HG03097 (cell line): ENCODE results near the gene KLHL12.
"Not testable (repeated sequence)": the region's sequence is repeated elsewhere in the genome, so short reads cannot be mapped to it uniquely, and the experiment has no call there.

Experiments
- ATAC-seq: cut with Tn5 transposase; IDR thresholded peaks from one replicate; pipeline ENCODE4 v1.9.1; 2021; ENCODE audit not compliant: unreplicated experiment, low FRiP score

Gene KLHL12

GRCh38 chr1:202952099-202952498, 25.1 kb upstream of the KLHL12 start:
- no peak for ATAC-seq

GRCh38 chr1:202951437-202951836, 24.4 kb upstream of the KLHL12 start:
- no peak for ATAC-seq

DNA sequence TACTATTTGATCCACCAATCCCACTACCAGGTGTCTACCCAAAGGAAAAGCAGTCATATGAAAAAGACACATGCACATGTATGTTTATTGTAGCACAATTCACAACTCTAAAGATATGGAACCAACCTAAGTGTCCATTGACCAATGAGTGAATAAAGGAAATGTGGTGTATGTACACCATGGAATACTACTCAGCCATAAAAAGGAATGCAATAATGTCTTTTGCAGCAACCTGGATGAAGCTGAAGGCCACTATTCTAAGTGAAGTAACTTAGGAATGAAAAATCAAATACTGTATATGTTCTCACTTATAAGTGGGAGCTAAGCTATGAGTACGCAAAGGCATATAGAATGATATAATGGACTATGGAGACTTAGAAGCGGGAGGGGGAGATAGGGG, 18.4 kb upstream of the KLHL12 start:
- no peak for ATAC-seq

GRCh38 chr1:202944438-202944921, 17.4 kb upstream of the KLHL12 start:
- no peak for ATAC-seq

DNA sequence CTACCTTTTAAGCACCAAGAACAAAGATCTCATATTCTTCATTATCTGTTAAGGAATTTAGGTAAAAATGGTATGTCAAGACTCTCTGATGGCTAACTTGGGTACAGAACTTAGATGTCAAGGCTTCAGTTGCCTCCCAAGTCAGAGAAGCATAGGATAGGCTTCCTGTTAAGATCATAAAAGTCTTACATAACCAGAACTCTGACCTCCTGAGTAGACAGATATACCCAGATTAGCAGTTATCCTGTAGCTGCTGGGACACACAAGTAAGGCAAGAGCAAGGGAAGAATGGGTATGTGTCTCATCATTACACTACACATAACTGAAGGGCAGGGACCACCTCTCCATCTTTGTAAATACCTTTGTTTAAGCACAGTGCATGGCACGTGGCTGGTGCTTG, 15.4 kb upstream of the KLHL12 start:
- no peak for ATAC-seq

DNA sequence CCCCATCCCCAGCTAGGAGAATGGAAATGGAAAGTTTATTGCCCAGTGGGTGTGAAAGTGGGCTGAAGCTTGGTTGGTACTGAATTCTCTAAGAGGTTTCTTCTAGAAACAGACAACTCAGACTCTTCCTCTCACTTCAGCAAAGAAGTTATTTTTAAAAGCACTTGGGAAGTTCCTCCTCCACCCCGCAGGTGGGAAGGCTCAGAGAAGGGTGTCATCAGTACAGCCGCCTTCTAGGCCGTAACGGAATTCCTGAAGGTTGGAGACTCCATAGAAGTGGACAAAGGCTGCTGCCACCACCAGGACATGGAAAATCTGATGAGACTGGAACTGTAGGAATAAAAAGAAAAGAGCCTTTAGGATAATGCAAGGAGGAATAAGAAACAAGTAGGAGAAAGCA, 14.3 kb upstream of the KLHL12 start:
- no peak for ATAC-seq

GRCh38 chr1:202940561-202940960, 13.5 kb upstream of the KLHL12 start:
- no peak for ATAC-seq

GRCh38 chr1:202938287-202938925, 11.4 kb upstream of the KLHL12 start:
- no peak for ATAC-seq

GRCh38 chr1:202936409-202936808, 9.4 kb upstream of the KLHL12 start:
- not testable (repeated sequence) for ATAC-seq

DNA sequence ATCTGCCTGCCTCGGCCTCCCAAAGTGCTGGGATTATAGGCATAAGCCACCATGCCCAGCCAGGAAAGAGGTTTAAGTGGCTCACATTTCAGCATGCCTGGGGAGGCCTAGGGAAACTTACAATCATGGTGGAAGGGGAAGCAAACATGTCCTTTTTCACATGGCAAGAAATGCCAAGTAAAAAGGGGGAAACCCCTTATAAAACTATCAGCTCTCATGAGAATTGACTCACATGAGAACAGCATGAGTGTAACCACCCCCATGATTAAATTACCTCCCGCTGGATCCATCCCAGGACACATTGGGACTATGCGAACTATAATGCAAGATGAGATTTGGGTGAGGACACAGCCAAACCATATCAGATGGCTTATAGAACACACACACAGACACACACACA, 8.8 kb upstream of the KLHL12 start:
- ATAC-seq = no peak

DNA sequence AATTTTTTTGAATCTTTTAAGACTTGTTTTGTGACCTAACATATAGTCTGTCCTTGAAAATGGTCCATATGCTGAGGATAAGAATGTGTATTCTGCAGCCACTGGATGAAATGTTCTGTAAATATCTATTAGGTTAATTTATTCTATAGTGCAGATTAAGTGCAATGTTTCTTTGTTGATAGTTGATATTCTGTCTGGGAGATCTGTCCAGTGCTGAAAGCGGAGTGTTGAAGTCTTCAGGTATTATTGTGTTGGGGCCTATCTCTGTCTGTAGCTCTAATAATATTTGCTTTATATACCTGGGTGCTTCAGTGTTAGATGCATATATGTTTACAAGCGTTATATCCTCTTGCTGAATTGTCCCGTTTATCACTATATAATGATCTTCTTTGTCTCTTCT, 7.7 kb upstream of the KLHL12 start:
- ATAC-seq = no peak

- ATAC-seq = no peak
Observed at GRCh38 chr1:202932476-202932875, 5.4 kb upstream of the KLHL12 start.

DNA sequence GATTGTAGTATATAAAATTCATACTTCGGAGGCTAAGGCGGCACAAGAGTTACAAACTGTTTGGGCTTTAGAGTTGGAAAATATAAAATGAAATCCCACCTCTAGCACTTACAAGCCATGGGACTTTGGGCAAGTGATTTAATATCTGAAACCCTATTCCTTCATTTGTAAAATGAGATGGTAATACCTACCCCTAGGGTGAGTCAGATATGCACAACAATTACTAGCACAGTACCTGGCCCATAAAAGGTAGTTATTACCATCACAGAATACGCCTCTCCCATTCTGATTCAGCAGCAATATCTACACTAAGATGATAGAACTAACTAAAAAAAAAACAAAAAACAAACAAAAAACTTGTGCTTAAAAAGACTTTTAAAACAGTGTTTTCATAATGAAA, 3.5 kb downstream of the KLHL12 start:
- ATAC-seq = no peak

DNA sequence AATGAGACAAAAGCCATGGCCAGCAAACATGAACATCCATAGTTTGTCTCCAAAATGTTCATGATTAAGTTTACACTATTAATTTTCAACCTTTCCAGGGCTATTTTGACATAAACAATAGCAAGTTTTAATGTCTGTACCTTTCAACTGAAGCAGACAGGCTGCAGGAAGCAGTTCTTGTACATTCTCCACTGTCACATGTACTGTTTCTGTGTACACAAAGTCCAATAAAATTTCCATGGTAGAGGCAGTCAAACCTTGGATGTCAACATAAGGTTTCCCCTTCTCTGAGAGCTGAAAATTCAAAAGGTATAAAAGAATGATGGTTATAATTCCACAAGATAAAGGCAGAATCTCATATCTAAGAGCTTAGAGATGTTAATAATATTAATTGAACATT, 7.4 kb downstream of the KLHL12 start:
- no peak for ATAC-seq

DNA sequence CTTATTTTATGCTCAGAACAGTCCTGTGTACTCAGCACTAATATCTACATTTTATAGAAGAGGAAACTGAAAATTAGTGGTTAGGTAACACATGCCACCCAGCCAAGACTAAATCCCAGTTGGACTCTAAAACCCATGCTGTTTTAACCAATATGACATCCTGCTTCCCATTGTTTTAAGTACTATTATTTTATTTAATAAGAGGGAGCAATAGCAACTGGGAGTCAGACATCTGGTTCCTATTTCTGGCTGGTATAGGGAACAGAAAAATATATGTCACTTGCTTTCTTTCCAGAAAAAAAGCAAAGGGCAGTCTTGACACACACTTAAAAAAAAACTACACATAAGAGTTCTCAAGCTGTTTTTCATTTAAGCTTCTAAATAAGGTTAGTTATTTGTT, 11.9 kb downstream of the KLHL12 start:
- no peak for ATAC-seq

DNA sequence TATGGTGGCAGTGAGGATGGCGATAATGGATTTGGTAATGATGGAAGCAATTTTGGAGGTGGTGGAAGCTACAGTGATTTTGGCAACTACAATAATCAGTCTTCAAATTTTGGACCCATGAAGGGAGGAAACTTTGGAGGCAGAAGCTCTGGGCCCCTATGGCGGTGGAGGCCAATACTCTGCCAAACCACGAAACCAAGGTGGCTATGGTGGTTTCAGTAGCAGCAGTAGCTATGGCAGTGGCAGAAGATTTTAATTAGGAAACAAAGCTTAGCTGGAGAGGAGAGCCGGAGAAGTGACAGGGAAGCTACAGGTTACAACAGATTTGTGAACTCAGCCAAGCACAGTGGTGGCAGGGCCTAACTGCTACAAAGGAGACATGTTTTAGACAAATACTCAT, 14.6 kb downstream of the KLHL12 start:
- not testable (repeated sequence) for ATAC-seq

GRCh38 chr1:202909494-202909893, 17.5 kb downstream of the KLHL12 start:
- no peak for ATAC-seq

DNA sequence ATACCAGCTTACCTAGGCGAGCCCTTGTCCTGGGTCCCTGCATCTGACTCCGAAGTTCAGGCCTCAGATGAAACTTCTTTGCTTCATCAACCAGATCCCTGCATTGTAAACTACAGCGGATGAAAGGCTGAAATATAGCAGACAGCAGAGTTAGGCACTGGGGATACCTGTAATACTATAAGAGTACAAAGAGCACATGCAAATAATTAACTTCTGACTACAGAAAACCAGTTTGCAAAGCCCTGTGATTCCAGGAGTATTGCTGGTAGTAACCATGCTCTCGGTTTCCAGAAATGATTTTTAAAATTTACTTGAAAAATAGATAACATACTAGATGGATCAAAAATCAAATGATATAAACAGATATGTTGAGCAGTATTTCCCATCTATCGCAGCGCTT, 18.0 kb downstream of the KLHL12 start:
- ATAC-seq = no peak

GRCh38 chr1:202905331-202905730, 21.7 kb downstream of the KLHL12 start:
- no peak for ATAC-seq

GRCh38 chr1:202903808-202904207, 23.2 kb downstream of the KLHL12 start:
- not testable (repeated sequence) for ATAC-seq

GRCh38 chr1:202901555-202901954, 25.5 kb downstream of the KLHL12 start:
- ATAC-seq = no peak

DNA sequence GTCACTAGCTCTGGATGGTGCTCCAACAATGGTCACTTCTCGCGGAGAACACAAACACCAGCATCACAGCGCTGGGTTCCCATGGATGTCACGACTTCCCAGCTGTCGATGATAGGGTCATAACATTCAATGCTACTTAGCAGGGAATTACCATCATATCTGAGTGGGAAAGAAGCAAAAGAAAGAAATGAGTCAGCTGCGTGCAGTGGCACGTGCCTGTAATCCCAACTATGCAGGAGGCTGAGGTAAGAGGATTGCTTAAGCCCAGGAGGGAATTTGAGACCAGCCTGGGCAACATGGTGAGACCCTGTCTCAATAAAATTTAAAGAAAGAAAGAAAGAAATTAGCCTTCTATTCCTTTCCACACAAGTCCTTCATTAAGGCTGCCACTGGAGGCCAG, 34.5 kb downstream of the KLHL12 start:
- no peak for ATAC-seq

- ATAC-seq = no peak
Observed at GRCh38 chr1:202890392-202890791, 36.6 kb downstream of the KLHL12 start.
